ENCODE data around the gene ZG16B. TPM values are rescaled to one million over a fixed set of nuclear protein-coding genes. Genes with fewer than 3 reads are reported as not detected.

Gene ZG16B
- total RNA-seq, 1 donor = 0.27 TPM

- TF ChIP-seq CTCF (IDR thresholded peaks at IDR 0.05; ENCODE audit: insufficient read depth, low read length) = no peak
- DNase-seq (ENCODE audit: low read depth) = no peak
- no peak overlapping the region for H3K4me3 ChIP-seq (ENCODE audit: low read depth, low read length)
Observed at GRCh38 chr16:2852731-2853507, 22.8 kb downstream of the ZG16B start.

GRCh38 chr16:2853531-2854073 is 23.5 kb downstream of the ZG16B start:
- no peak for TF ChIP-seq CTCF (IDR thresholded peaks at IDR 0.05; ENCODE audit: insufficient read depth, low read length)
- no peak overlapping the region for H3K4me3 ChIP-seq (ENCODE audit: low read depth, low read length)
- DNase-seq (ENCODE audit: low read depth) = no peak

GRCh38 chr16:2854700-2855309 is 24.7 kb downstream of the ZG16B start:
- TF ChIP-seq CTCF (IDR thresholded peaks at IDR 0.05; ENCODE audit: insufficient read depth, low read length) = peak; percentile 56
- no peak for DNase-seq (ENCODE audit: low read depth)
- H3K4me3 ChIP-seq (ENCODE audit: low read depth, low read length) = no peak overlapping the region

- TF ChIP-seq CTCF (IDR thresholded peaks at IDR 0.05; ENCODE audit: insufficient read depth, low read length) = no peak
- no peak for DNase-seq (ENCODE audit: low read depth)
- H3K4me3 ChIP-seq (ENCODE audit: low read depth, low read length) = no peak overlapping the region
Observed at GRCh38 chr16:2855536-2855935, 25.4 kb downstream of the ZG16B start.

GRCh38 chr16:2856061-2856670 is 26.1 kb downstream of the ZG16B start:
- no peak overlapping the region for H3K4me3 ChIP-seq (ENCODE audit: low read depth, low read length)
- no peak for TF ChIP-seq CTCF (IDR thresholded peaks at IDR 0.05; ENCODE audit: insufficient read depth, low read length)
- no peak for DNase-seq (ENCODE audit: low read depth)

- no peak overlapping the region for H3K4me3 ChIP-seq (ENCODE audit: low read depth, low read length)
- TF ChIP-seq CTCF (IDR thresholded peaks at IDR 0.05; ENCODE audit: insufficient read depth, low read length) = no peak
- DNase-seq (ENCODE audit: low read depth) = no peak
Observed at GRCh38 chr16:2856686-2857450, 26.8 kb downstream of the ZG16B start.
